ENCODE measurements around the gene ABCC12.

ABCC12 gene

DNA sequence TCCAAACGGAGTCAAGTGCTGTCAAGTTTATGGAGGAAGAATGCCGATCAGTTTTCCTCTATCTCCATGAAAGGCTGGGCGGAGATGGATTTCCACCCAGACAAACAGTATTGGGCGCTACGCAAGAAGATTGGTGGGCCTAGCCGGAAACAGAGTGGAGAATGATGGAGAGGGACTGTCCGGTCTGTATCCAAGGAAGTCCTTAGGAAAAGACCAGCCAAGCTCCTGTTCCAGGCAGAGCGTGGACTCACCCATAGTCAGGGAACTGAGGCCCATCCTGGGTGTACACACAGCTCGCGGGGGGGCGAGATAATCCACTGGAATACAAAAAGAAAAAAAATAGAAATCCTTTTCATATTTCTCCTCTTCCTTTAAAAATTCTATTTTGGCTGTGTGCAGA, 1.5 kb upstream of the ABCC12 start:
- DNase-seq (ENCODE audit: low read depth), result no peak
- H3K4me3 ChIP-seq (ENCODE audit: low read depth, low read length), result no peak overlapping the region
- TF ChIP-seq, protein P1, sequence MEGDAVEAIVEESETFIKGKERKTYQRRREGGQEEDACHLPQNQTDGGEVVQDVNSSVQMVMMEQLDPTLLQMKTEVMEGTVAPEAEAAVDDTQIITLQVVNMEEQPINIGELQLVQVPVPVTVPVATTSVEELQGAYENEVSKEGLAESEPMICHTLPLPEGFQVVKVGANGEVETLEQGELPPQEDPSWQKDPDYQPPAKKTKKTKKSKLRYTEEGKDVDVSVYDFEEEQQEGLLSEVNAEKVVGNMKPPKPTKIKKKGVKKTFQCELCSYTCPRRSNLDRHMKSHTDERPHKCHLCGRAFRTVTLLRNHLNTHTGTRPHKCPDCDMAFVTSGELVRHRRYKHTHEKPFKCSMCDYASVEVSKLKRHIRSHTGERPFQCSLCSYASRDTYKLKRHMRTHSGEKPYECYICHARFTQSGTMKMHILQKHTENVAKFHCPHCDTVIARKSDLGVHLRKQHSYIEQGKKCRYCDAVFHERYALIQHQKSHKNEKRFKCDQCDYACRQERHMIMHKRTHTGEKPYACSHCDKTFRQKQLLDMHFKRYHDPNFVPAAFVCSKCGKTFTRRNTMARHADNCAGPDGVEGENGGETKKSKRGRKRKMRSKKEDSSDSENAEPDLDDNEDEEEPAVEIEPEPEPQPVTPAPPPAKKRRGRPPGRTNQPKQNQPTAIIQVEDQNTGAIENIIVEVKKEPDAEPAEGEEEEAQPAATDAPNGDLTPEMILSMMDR (IDR thresholded peaks at IDR 0.05; ENCODE audit: control insufficient read depth, extremely low read depth, insufficient read depth), result no peak

DNA sequence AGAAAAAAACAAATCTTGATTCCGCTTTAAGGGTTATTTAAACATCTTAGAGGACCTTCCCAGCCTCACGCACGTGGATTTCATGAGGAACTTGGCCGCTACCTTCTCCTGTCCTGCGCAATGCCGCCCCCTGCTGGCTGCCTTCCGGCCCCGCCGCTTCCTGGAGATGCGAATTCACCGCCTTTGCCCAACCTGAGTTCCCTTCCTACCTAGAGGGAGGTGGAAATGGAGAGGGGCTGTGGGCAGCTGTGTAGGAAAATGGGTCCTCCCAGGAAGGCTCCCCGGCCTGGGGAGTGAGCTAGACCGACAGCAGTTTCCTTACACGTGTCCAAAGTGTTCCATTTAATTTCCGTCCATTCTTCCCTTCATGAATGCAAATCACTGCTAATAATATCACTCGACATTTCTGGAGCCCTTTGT, 1.0 kb upstream of the ABCC12 start:
- TF ChIP-seq, protein P1 (IDR thresholded peaks at IDR 0.05; ENCODE audit: control insufficient read depth, extremely low read depth, insufficient read depth), result peak; percentile 93
- H3K4me3 ChIP-seq (ENCODE audit: low read depth, low read length), result no peak overlapping the region
- peak; percentile 54 for DNase-seq (ENCODE audit: low read depth)

DNA sequence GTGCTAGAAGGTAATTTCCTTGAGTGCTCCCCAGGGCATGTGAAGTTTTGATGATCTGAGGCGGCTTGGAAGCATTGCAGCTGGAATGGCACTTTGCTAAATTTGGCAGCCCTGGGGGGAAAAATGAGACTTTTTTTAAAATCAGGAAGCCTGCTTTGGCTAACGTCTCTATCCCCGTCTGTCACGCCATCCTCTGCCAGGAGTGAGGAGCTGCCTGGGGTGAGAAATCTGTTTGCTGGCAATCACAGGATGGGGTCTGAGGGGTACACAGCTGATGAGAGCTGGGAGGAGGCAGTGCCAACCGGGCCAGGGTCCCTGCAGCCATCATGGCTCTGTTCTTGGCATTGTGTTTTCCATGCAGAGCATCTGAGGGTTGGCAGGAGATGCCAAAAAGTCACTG, 2.0 kb downstream of the ABCC12 start:
- H3K4me3 ChIP-seq (ENCODE audit: low read depth, low read length), result no peak overlapping the region
- no peak for DNase-seq (ENCODE audit: low read depth)
- TF ChIP-seq, protein P1 (IDR thresholded peaks at IDR 0.05; ENCODE audit: control insufficient read depth, extremely low read depth, insufficient read depth), result no peak

DNA sequence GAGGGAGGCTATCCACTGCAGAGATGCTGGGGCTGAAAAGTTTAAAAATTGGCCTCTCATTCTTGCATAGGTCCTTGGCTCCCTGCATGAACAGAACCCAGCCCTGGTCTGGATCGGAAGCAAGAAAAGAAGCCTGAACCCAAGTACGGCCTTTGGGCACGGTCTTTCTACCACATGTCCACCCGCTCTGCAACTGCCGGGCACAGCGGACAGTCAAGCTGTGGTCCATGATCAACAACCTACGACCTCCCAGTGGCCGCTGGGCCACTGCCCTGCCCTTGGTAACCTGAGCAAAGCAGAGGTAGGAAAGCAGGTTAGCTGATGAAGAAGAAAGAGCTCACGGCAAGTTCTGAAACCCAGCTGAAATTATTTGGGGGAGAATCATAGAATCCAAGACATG, 3.6 kb downstream of the ABCC12 start:
- TF ChIP-seq, protein P1 (IDR thresholded peaks at IDR 0.05; ENCODE audit: control insufficient read depth, extremely low read depth, insufficient read depth), result no peak
- no peak overlapping the region for H3K4me3 ChIP-seq (ENCODE audit: low read depth, low read length)
- no peak for DNase-seq (ENCODE audit: low read depth)

DNA sequence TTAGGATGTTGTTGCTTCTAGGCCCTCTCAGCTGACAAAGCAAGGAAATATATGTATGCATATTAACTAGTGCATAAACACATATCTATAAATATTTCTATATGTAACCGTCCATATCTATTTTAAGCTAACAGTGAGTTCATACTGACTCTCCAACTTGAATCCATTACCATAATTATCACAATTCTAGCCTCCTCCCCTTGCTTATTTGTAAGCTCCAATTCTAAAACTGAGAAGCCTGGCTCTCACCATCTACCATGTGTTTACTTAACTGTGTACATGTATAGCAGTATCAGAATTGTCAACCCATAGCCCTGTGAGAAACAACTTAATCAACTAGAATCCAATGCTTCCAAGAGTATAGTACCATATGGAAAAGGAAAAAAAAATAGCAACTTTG, 5.1 kb downstream of the ABCC12 start:
- no peak for DNase-seq (ENCODE audit: low read depth)
- TF ChIP-seq, protein P1 (IDR thresholded peaks at IDR 0.05; ENCODE audit: control insufficient read depth, extremely low read depth, insufficient read depth), result no peak
- H3K4me3 ChIP-seq (ENCODE audit: low read depth, low read length), result no peak overlapping the region

DNA sequence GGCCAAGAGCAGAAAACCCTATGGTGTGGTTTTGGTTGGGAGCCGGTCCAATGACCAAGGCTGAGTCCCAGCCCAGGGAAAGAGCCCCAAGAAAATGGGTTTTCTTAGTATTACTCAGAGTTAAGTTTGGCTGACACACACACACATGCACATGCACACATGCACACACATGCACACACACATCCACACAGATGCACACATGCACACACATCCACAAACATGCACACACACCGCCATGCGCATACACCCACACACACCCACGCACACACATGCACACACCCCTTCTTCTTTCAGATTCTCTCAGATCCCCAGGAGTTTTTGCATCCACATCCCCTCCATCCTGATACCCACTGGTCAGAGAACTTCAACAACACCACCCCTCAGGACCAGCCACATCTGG, 9.1 kb downstream of the ABCC12 start:
- no peak overlapping the region for H3K4me3 ChIP-seq (ENCODE audit: low read depth, low read length)
- DNase-seq (ENCODE audit: low read depth), result no peak
- TF ChIP-seq, protein P1 (IDR thresholded peaks at IDR 0.05; ENCODE audit: control insufficient read depth, extremely low read depth, insufficient read depth), result no peak

DNA sequence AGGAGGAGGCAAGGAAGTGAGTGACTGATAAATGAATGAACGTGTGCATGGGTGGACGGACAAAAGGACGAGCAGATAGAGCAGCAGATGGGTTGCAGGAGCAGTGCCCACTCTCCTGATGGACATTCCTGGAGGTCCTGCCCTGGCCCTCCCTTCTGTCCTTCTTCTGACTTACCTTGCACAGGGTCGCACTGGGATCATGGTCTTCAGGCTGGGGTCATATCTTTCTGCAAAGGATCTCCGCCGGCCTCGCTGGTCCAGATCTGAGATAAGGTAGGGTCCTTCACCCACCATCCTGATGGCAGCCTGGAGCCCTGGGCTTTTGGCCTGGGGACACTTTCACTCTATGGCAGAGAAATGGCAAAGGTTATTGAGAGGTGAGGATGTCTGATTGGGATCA, 9.7 kb downstream of the ABCC12 start:
- no peak for DNase-seq (ENCODE audit: low read depth)
- H3K4me3 ChIP-seq (ENCODE audit: low read depth, low read length), result no peak overlapping the region
- TF ChIP-seq, protein P1 (IDR thresholded peaks at IDR 0.05; ENCODE audit: control insufficient read depth, extremely low read depth, insufficient read depth), result no peak
